Spinal cord (tissue), 10 donors: ENCODE data around the gene SAMD11. TPM values are rescaled to one million over a fixed set of nuclear protein-coding genes. Genes with fewer than 3 reads are reported as not detected.
"Not testable (repeated sequence)": the region's sequence is repeated elsewhere in the genome, so short reads cannot be mapped to it uniquely, and the experiment has no call there.

Source experiments
- DNase-seq, 6 donors: peaks; one replicate each; pipeline versions ENCODE4 v3.0.0 to v3.0.0-alpha.2; 2013 to 2015; ENCODE audit warnings: low spot score in 6 of 6, low read depth in 4 of 6
- H3K27ac ChIP-seq: one replicate; pipeline ENCODE4 v1.5.1; 2013; ENCODE audit warnings: low read depth, low read length, control low read depth
- H3K27me3 ChIP-seq: one replicate; pipeline ENCODE4 v1.6.1; 2013; ENCODE audit warnings: low read length; ENCODE audit not compliant: control insufficient read depth, insufficient read depth
- H3K36me3 ChIP-seq: one replicate; pipeline ENCODE4 v1.6.1; 2013; ENCODE audit warnings: low read length; ENCODE audit not compliant: control insufficient read depth, insufficient read depth
- H3K4me1 ChIP-seq: one replicate; pipeline ENCODE4 v1.6.1; 2013; ENCODE audit warnings: low read length; ENCODE audit not compliant: control insufficient read depth, insufficient read depth
- H3K4me3 ChIP-seq: one replicate; pipeline ENCODE4 v1.5.1; 2013; ENCODE audit warnings: low read depth, low read length, control low read depth
- H3K9me3 ChIP-seq: one replicate; pipeline ENCODE4 v1.6.1; 2013; ENCODE audit warnings: low read length; ENCODE audit not compliant: control insufficient read depth, insufficient read depth
- WGBS: methylation state at CpG from one replicate; pipeline ENCODE4 v1.1.5; 2013; ENCODE audit warnings: missing lambda C conversion rate; ENCODE audit not compliant: insufficient coverage; 5-methylcytosine and 5-hydroxymethylcytosine counted together
- polyA plus RNA-seq, 2 donors: library from polyadenylated mRNA; unstranded; fragments of 120-200 nt; gene quantifications; one replicate each; pipeline ENCODE4 v1.2.1, GENCODE V29; 2013; ENCODE audit not compliant: insufficient read length in 2 of 2
- total RNA-seq, 2 donors: library from RNA; depleted of rRNA in 1 of 2; stranded (reverse); fragments of 120-200 nt in 1 of 2; fragments of >200 nt in 1 of 2; gene quantifications; one replicate each; pipeline versions ENCODE4 v1.2.3 to v1.2.4, GENCODE V29; 2013 to 2014
- donor health status: healthy.

The SAMD11 gene
- total and polyA plus RNA-seq, 4 donors, result 12.0 to 36.9 (median 28.9) TPM

- not testable (repeated sequence) for H3K4me1 ChIP-seq, DNase-seq, H3K36me3 ChIP-seq, H3K9me3 ChIP-seq, H3K4me3 ChIP-seq, H3K27ac ChIP-seq
- no CpG with 5 or more reads among the region's 4 CpGs for WGBS
- H3K27me3 ChIP-seq, result peaks cover 17% of the 10 kb centered on the region
Observed at GRCh38 chr1:889774-890173, 33.9 kb upstream of the SAMD11 start.

- H3K27ac ChIP-seq, H3K36me3 ChIP-seq, H3K4me1 ChIP-seq, H3K4me3 ChIP-seq, H3K9me3 ChIP-seq, DNase-seq: not testable (repeated sequence)
- peaks cover 17% of the 10 kb centered on the region for H3K27me3 ChIP-seq
- 65% methylated on average over 2 of the region's 9 CpGs for WGBS
Observed at GRCh38 chr1:890234-890633, 33.5 kb upstream of the SAMD11 start.

GRCh38 chr1:890661-891060 lies 33.1 kb upstream of the SAMD11 start:
- H3K27me3 ChIP-seq, result peaks cover 17% of the 10 kb centered on the region
- H3K27ac ChIP-seq, result no peak overlapping the region
- no peaks in the 10 kb centered on the region for H3K36me3 ChIP-seq
- no peak for DNase-seq
- no peaks in the 10 kb centered on the region for H3K4me1 ChIP-seq
- no peak overlapping the region for H3K4me3 ChIP-seq
- no peaks in the 10 kb centered on the region for H3K9me3 ChIP-seq
- WGBS, result no CpG with 5 or more reads among the region's 3 CpGs

GRCh38 chr1:897226-897625 lies 26.5 kb upstream of the SAMD11 start:
- peaks cover 8% of the 10 kb centered on the region for H3K27me3 ChIP-seq
- 70% methylated on average over 2 of the region's 8 CpGs for WGBS
- H3K9me3 ChIP-seq, result no peaks in the 10 kb centered on the region
- H3K4me1 ChIP-seq, result no peaks in the 10 kb centered on the region
- no peaks in the 10 kb centered on the region for H3K36me3 ChIP-seq
- DNase-seq, result no peak
- H3K4me3 ChIP-seq, result no peak overlapping the region
- H3K27ac ChIP-seq, result no peak overlapping the region

GRCh38 chr1:897951-898350 lies 25.8 kb upstream of the SAMD11 start:
- not testable (repeated sequence) for H3K27ac ChIP-seq, H3K4me1 ChIP-seq, H3K4me3 ChIP-seq, DNase-seq, H3K36me3 ChIP-seq, H3K27me3 ChIP-seq, H3K9me3 ChIP-seq
- 68% methylated on average over 15 of the region's 17 CpGs for WGBS

GRCh38 chr1:899636-900317 lies 23.9 kb upstream of the SAMD11 start:
- H3K27me3 ChIP-seq, result peaks cover 8% of the 10 kb centered on the region
- no peaks in the 10 kb centered on the region for H3K36me3 ChIP-seq
- H3K4me3 ChIP-seq, result no peak overlapping the region
- peaks cover 7% of the 10 kb centered on the region for H3K4me1 ChIP-seq
- DNase-seq, result no peak
- H3K27ac ChIP-seq, result no peak overlapping the region
- H3K9me3 ChIP-seq, result no peaks in the 10 kb centered on the region
- 83% methylated on average over 7 of the region's 8 CpGs for WGBS

GRCh38 chr1:901108-901859 lies 22.4 kb upstream of the SAMD11 start:
- 77% methylated on average over 16 of the region's 18 CpGs for WGBS
- Histone ChIP-seq H3K27me3 (peaks cover 14% of the 10 kb centered on the region), H3K4me3 (no peak overlapping the region), H3K36me3 (peaks cover 7% of the 10 kb centered on the region), H3K4me1 (peaks cover 20% of the 10 kb centered on the region), H3K27ac (no peak overlapping the region), H3K9me3 (no peaks in the 10 kb centered on the region)
- DNase-seq, result no peak

GRCh38 chr1:902802-903201 lies 20.9 kb upstream of the SAMD11 start:
- Histone ChIP-seq H3K9me3 (no peaks in the 10 kb centered on the region), H3K27me3 (peaks cover 11% of the 10 kb centered on the region), H3K27ac (no peak overlapping the region), H3K4me3 (no peak overlapping the region), H3K4me1 (peaks cover 27% of the 10 kb centered on the region), H3K36me3 (peaks cover 17% of the 10 kb centered on the region)
- 97% methylated on average over 18 of the region's 21 CpGs for WGBS
- no peak for DNase-seq

- Histone ChIP-seq H3K27ac (no peak overlapping the region), H3K4me1 (peaks cover 27% of the 10 kb centered on the region), H3K9me3 (no peaks in the 10 kb centered on the region), H3K36me3 (peaks cover 20% of the 10 kb centered on the region), H3K4me3 (no peak overlapping the region), H3K27me3 (peaks cover 11% of the 10 kb centered on the region)
- no peak for DNase-seq
- WGBS, result 94% methylated on average over 10 of the region's 10 CpGs
Observed at GRCh38 chr1:903305-903704, 20.4 kb upstream of the SAMD11 start.
